Panc1 (cell line): ENCODE data around the gene TMEM51. TPM values are rescaled to one million over a fixed set of nuclear protein-coding genes. Genes with fewer than 3 reads are reported as not detected.

Source experiments
- ATAC-seq: fragments of 200-7000 bp; cut with Tn5 transposase; 2 replicates; pipeline ENCODE4 v1.9.1; 2020; ENCODE audit warnings: mild to moderate bottlenecking, moderate library complexity
- BruUV-seq: library from RNA; stranded (reverse); fragments of 400-500 nt; replicated peaks from 2 replicates; lab custom pipeline; 2021; lab: Mats Ljungman, UMichigan
- CTCF ChIA-PET: fragments of 300-600 bp; sonication (Branson Sonifier 250); formaldehyde crosslinking; loops from one replicate; lab custom pipeline; 2022; ENCODE audit warnings: antibody characterized with exemption; lab: Charles Lee
- POLR2A ChIA-PET: fragments of 300-600 bp; sonication (Branson Sonifier 250); formaldehyde crosslinking; loops from one replicate; lab custom pipeline; 2022; ENCODE audit warnings: antibody characterized with exemption; lab: Charles Lee
- DNase-seq: peaks from one replicate; pipeline ENCODE4 v3.0.0-alpha.2; 2010; ENCODE audit warnings: low read depth, low spot score
- H3K27ac ChIP-seq: 2 replicates; pipeline ENCODE4 v1.5.1; 2011; ENCODE audit warnings: mild to moderate bottlenecking, low read length, inconsistent platforms
- H3K27me3 ChIP-seq: fragments of 200-500 bp; sonication (Bioruptor generic); 2 replicates; pipeline ENCODE4 v1.6.0; 2014; ENCODE audit warnings: low read length, inconsistent platforms; ENCODE audit not compliant: control insufficient read depth, insufficient read depth
- H3K36me3 ChIP-seq: fragments of 200-500 bp; sonication (Bioruptor generic); 2 replicates; pipeline ENCODE4 v1.5.1; 2014; ENCODE audit warnings: inconsistent platforms, mild to moderate bottlenecking, low read length, moderate library complexity; ENCODE audit not compliant: control insufficient read depth, insufficient read depth
- H3K4me1 ChIP-seq: 2 replicates; pipeline ENCODE4 v1.5.1; 2011; ENCODE audit warnings: inconsistent platforms, mild to moderate bottlenecking, low read length, moderate library complexity; ENCODE audit not compliant: control insufficient read depth, insufficient read depth
- H3K4me3 ChIP-seq, 2 experiments: 2 replicates each; pipeline ENCODE4 v1.5.1; 2011 to 2012; ENCODE audit warnings: low read depth in 2 of 2, low read length in 2 of 2, mild to moderate bottlenecking in 2 of 2, inconsistent platforms in 1 of 2, moderate library complexity in 1 of 2
- H3K9me3 ChIP-seq: fragments of 200-500 bp; sonication (Bioruptor generic); 2 replicates; pipeline ENCODE4 v1.5.1; 2014; ENCODE audit warnings: low read depth, mild to moderate bottlenecking, inconsistent platforms, low read length, moderate library complexity; ENCODE audit not compliant: control insufficient read depth, insufficient read depth
- CTCF ChIP-seq: fragments of 450-650 bp; IDR thresholded peaks from 2 replicates; pipeline ENCODE4 v1.5.1; 2017; ENCODE audit warnings: mild to moderate bottlenecking
- POLR2AphosphoS5 ChIP-seq: IDR thresholded peaks from 2 replicates; pipeline ENCODE4 v1.6.1; 2012; ENCODE audit warnings: mild to moderate bottlenecking, low read depth, low read length, moderate library complexity
- SIN3A ChIP-seq: IDR thresholded peaks from 2 replicates; pipeline ENCODE4 v1.6.1; 2012; ENCODE audit warnings: low read depth, mild to moderate bottlenecking, low read length, moderate library complexity, borderline replicate concordance; ENCODE audit not compliant: insufficient read depth
- TCF7L2 ChIP-seq: IDR thresholded peaks from 2 replicates; pipeline ENCODE4 v1.6.1; 2011; ENCODE audit warnings: mild to moderate bottlenecking, low read depth, low read length, inconsistent platforms
- in situ Hi-C: cut with HindIII; loops from 2 replicates; pipeline ENCODE4 v1.10.0; 2016; ENCODE audit warnings: low sequenced_read_pairs, low pct_unique_long_range_greater_than_20kb
- intact Hi-C: fragments of 100-400 bp; cut with micrococcal nuclease; formaldehyde crosslinking; loops from one replicate; pipeline ENCODE4 v1.10.0; 2022; ENCODE audit not compliant: unreplicated experiment
- total RNA-seq: library from RNA; stranded (reverse); gene quantifications from one replicate; pipeline ENCODE4 v1.2.1, GENCODE V29; 2021; ENCODE audit not compliant: unreplicated experiment
- TF ChIP-seq, protein P1 (sequence below), 2 experiments: IDR thresholded peaks; 2 replicates each; pipeline ENCODE4 v1.6.1; 2011 to 2012; ENCODE audit warnings: low read depth in 2 of 2, control low read depth in 1 of 2, low read length in 1 of 2, mild to moderate bottlenecking in 1 of 2, moderate library complexity in 1 of 2; ENCODE audit not compliant: insufficient read depth in 1 of 2

TMEM51 gene
- total RNA-seq, 1 experiment from 2014 or later = 25.8 TPM

GRCh38 chr1:15146142-15146680, 7.3 kb upstream of the TMEM51 start:
- CTCF ChIA-PET = no interaction called here
- no peaks in the 10 kb centered on the region for H3K27me3 ChIP-seq
- no peaks in the 10 kb centered on the region for H3K4me1 ChIP-seq
- in situ Hi-C loops (no loop called here), intact Hi-C loops (no loop called here)
- H3K9me3 ChIP-seq = no peaks in the 10 kb centered on the region
- H3K4me3 ChIP-seq = no peak overlapping the region
- DNase-seq = no peak
- BruUV-seq = no TSS peak
- no peak overlapping the region for H3K27ac ChIP-seq
- POLR2A ChIA-PET = no interaction called here
- H3K36me3 ChIP-seq = no peaks in the 10 kb centered on the region
- no peak for ATAC-seq
- TF ChIP-seq CTCF = no peak
- TF ChIP-seq, protein P1, sequence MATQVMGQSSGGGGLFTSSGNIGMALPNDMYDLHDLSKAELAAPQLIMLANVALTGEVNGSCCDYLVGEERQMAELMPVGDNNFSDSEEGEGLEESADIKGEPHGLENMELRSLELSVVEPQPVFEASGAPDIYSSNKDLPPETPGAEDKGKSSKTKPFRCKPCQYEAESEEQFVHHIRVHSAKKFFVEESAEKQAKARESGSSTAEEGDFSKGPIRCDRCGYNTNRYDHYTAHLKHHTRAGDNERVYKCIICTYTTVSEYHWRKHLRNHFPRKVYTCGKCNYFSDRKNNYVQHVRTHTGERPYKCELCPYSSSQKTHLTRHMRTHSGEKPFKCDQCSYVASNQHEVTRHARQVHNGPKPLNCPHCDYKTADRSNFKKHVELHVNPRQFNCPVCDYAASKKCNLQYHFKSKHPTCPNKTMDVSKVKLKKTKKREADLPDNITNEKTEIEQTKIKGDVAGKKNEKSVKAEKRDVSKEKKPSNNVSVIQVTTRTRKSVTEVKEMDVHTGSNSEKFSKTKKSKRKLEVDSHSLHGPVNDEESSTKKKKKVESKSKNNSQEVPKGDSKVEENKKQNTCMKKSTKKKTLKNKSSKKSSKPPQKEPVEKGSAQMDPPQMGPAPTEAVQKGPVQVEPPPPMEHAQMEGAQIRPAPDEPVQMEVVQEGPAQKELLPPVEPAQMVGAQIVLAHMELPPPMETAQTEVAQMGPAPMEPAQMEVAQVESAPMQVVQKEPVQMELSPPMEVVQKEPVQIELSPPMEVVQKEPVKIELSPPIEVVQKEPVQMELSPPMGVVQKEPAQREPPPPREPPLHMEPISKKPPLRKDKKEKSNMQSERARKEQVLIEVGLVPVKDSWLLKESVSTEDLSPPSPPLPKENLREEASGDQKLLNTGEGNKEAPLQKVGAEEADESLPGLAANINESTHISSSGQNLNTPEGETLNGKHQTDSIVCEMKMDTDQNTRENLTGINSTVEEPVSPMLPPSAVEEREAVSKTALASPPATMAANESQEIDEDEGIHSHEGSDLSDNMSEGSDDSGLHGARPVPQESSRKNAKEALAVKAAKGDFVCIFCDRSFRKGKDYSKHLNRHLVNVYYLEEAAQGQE (IDR thresholded peaks at IDR 0.05; ENCODE audit: insufficient read depth in 1 of 2, low read depth in 2 of 2, low read length in 1 of 2) = no peak

DNA sequence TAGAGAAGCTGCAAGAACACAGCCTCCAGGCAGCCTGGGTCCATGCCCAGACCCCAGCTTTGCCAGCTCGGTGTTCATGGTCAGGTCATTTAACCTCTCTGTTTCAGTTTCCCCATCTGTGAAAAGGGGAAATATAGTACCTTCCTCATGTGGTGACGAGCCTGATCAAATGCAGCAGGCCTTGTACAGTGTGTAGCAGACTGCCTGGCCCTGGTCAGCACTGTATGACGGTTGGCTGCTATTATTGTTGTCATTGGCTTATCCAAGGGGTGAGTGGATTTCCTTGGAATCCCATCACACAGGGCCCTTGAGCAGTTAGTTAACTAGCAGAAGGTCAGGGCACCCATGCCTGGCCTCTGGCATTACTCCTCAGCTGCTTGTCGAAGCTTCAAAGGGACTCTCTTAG, 6.6 kb upstream of the TMEM51 start:
- in situ Hi-C loops = no loop called here
- intact Hi-C loops = no loop called here
- no peak for ATAC-seq
- ChIA-PET CTCF (no interaction called here), POLR2A (no interaction called here)
- no peak for DNase-seq
- no TSS peak for BruUV-seq
- Histone ChIP-seq H3K9me3 (no peaks in the 10 kb centered on the region), H3K27me3 (no peaks in the 10 kb centered on the region), H3K4me1 (no peaks in the 10 kb centered on the region), H3K36me3 (no peaks in the 10 kb centered on the region), H3K4me3 (no peak overlapping the region), H3K27ac (no peak overlapping the region)
- no peak for TF ChIP-seq SIN3A
- TF ChIP-seq, protein P1 (IDR thresholded peaks at IDR 0.05; ENCODE audit: insufficient read depth in 1 of 2, low read depth in 2 of 2, low read length in 1 of 2) = no peak
- no peak for TF ChIP-seq CTCF
- TF ChIP-seq TCF7L2 = no peak
- TF ChIP-seq POLR2AphosphoS5 = no peak
